ENCODE results near the gene NSG1.

NSG1 gene, protein sequence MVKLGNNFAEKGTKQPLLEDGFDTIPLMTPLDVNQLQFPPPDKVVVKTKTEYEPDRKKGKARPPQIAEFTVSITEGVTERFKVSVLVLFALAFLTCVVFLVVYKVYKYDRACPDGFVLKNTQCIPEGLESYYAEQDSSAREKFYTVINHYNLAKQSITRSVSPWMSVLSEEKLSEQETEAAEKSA

DNA sequence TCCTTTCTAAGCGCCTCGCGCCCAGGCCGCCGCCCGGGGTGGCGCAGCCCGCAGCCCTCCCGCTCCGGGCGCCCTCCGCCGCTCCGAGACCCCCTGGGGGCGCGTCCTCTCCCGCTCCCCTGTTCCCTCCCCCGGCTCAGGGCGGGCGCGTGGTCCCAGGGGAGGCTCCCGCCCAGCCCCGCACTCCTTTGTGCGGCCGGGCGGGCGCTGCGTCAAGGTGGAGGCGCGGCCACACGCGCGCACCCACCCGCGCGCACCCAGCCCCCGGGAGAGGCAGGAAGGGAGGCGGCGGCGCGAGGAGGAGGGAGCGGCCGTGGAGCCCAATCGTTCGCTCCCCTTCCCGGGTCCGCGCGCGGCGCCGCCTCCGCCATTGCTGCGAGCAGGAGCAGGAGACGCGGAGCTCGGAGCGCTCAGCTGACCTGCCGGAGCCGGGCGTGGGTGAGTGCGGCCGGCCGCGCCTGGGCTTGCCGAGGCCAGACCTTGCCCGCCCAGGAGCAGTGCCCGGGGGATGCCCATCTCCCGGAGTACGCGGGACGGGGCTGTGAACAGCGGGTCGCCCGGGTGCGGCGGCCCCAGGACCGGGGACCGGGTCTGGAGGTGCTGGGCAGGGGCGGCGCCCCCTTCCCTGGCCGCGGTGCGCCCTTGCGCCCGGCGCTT, at the start of gene NSG1:
TSS of gene NSG1 (plus strand) at position 367 of the 657 bp plus-strand sequence. CDS start 528 bp downstream, outside the sequence.
- TF ChIP-seq, protein P1, sequence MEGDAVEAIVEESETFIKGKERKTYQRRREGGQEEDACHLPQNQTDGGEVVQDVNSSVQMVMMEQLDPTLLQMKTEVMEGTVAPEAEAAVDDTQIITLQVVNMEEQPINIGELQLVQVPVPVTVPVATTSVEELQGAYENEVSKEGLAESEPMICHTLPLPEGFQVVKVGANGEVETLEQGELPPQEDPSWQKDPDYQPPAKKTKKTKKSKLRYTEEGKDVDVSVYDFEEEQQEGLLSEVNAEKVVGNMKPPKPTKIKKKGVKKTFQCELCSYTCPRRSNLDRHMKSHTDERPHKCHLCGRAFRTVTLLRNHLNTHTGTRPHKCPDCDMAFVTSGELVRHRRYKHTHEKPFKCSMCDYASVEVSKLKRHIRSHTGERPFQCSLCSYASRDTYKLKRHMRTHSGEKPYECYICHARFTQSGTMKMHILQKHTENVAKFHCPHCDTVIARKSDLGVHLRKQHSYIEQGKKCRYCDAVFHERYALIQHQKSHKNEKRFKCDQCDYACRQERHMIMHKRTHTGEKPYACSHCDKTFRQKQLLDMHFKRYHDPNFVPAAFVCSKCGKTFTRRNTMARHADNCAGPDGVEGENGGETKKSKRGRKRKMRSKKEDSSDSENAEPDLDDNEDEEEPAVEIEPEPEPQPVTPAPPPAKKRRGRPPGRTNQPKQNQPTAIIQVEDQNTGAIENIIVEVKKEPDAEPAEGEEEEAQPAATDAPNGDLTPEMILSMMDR (IDR thresholded peaks at IDR 0.05; ENCODE audit: low read depth, low read length), result no peak
- H3K4me3 ChIP-seq (ENCODE audit: low read depth, low read length), result peak within 1 kb of the TSS; percentile 50

DNA sequence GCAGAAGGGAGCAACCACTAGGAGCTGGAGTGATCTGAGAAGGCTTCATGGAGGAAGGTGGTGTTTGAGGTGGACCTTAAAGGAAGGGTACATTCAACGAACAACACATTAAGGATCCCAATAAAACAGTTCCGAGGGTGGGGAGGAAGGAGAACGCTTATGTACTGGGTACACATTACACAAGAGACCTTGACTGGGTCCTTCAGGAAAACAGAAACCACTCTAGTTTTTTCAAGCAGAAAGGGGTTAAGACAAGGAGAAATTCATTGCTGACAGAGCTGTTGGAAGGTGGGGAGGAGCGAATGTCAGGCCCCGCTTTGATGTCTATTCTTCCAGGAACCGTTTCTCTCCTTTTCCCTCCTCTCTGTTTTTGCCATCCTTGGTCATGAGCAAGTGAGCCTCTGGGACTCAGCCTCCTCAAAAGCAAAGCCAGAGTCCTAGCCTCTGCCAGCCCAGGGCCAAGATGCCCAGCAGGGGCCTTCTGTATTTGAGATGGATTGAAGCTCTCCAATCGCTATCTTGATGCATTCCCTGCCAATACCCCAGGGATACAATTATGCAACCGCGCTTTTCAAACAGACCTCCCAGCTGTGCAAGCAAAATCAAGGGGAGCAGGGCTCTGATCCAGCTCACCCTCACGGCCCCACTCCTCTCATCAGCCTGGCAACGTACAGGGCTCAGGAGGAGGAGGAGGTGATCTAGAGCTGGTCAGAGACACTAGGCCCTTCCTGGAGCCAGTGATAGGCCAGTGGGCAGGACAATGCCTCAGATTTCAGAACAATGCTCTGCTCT, 48.5 kb upstream of the NSG1 start:
- TF ChIP-seq, protein P1 (IDR thresholded peaks at IDR 0.05; ENCODE audit: low read depth, low read length), result no peak
- no peak overlapping the region for H3K4me3 ChIP-seq (ENCODE audit: low read depth, low read length)

DNA sequence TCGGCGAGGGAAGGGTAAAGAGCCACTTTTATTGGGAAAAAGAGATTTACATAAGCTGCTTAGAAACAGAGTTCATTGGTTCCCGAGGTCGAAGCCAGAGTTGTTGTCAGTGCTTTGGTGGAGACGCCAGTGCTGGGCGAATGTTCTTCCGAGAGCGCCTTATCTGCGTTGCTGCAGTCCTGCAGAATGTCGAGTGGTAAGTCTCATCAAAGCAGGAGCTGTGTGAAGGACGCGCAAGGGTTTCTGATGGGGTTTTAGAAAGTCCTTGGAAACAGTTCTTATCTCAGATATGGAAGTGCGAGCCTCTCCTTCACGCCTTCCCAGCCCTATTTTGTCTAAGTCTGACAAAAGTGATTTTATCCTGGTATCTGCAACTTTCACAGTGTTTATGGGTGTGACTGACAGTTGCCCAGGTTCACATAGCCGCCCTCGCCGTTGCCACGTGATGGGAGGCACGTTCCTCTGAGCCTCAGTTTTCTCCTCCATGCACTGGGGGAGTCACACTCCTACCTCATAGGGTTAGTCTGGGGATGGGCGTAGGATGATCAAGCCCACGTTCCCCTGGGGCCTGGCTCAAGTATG, 47.3 kb upstream of the NSG1 start:
- TF ChIP-seq, protein P1 (IDR thresholded peaks at IDR 0.05; ENCODE audit: low read depth, low read length), result no peak

DNA sequence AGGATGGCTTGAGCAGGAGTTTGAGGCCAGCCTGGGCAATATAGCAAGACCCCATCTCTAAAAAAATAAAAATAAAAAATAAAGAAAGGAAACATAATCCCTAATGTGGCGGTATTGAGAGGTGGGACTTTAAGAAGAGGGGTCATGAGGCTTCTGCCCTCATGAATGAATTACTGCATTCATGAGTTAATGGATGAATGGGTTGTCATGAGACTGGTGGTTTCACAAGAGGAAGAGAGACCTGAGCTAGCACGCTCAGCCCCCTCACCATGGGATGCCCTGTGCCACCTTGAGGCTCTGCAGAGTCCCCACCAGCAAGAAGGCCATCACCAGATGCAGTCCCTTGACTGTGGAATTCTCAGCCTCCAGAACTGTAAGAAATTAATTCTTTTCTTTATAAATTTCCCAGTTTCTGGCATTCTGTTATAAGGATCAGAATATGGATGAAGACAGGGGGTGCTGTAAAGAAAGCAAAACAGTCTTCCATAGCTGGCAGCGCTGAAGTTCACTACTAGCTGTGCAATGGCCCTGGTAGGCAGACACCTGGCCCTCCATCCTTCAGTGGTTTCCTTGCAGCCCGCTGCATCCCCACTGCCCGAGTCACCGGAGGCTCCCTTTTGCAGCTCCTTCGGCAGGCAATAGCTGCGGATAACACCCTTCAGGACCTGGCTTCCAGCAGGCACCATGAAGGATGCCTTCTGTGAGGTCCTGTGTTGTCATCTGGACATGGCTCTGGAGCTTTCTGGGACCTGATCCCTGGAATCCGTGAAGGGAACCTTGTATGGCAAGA, 44.8 kb upstream of the NSG1 start:
- TF ChIP-seq, protein P1 (IDR thresholded peaks at IDR 0.05; ENCODE audit: low read depth, low read length), result no peak

More for the DNA sequence above, 47.3 kb upstream of the NSG1 start:
- no peak overlapping the region for H3K4me3 ChIP-seq (ENCODE audit: low read depth, low read length)

DNA sequence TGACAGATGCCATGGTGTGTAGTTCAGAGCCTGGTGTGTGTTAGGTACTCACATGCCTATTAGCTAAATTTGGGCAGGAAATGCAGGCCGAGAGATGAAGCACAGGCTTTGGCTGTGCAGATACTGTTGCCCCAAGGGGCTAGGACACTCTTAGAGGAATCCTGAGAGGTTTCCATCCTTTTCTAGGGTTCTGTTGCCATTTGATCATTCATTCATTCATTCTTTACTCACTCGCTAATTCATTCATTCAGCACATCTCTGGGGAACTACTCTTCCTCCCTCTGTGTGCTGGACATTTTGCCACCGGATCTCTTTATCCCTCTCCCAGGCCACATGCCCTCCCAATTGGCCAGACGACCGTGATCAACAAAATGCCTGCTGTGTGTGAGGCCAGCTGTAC, 43.9 kb upstream of the NSG1 start:
- H3K4me3 ChIP-seq (ENCODE audit: low read depth, low read length), result no peak overlapping the region
- TF ChIP-seq, protein P1 (IDR thresholded peaks at IDR 0.05; ENCODE audit: low read depth, low read length), result no peak

More for the DNA sequence above, 44.8 kb upstream of the NSG1 start:
- H3K4me3 ChIP-seq (ENCODE audit: low read depth, low read length), result no peak overlapping the region

DNA sequence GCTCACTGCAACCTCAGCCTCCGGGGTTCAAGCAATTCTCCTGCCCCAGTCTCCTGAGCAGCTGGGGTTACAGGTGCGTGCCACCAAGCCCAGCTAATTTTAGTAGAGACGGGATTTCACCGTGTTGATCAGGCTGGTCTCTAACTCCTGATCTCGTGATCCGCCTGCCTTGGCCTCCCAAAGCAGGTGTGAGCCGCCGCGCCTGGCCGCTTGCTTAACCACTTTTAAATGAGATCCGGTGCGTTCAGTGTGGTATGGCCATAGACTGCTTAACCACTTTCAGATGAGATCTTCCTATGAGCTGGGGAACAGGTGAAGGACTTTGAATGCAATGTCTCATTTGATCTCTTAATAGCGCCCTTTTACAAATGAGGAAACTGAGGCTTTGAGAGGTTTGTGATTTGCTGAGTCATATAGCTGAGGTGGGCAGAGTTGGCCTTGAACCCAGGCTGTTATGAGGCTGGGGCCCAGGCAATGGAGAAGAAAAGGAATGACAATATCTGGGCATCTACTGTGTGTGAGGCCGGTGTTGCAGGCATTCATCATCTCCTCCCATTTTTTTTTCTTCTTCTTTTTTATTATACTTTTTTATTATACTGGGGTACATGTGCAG, 41.9 kb upstream of the NSG1 start:
- TF ChIP-seq, protein P1 (IDR thresholded peaks at IDR 0.05; ENCODE audit: low read depth, low read length), result no peak
- H3K4me3 ChIP-seq (ENCODE audit: low read depth, low read length), result no peak overlapping the region

All from WI38 (cell line).